DMS53 (cell line): ENCODE data around the gene RAPGEF3.
A peak's percentile ranks its signal among the peaks of the same experiment; 100 is the strongest.

ENCODE experiments used
- DNase-seq: peaks from one replicate; lab custom pipeline; 2025; lab: John Stamatoyannopoulos, UW

RAPGEF3 gene

GRCh38 chr12:47790676-47791350, 32.1 kb upstream of the RAPGEF3 start:
- no peak for DNase-seq

DNA sequence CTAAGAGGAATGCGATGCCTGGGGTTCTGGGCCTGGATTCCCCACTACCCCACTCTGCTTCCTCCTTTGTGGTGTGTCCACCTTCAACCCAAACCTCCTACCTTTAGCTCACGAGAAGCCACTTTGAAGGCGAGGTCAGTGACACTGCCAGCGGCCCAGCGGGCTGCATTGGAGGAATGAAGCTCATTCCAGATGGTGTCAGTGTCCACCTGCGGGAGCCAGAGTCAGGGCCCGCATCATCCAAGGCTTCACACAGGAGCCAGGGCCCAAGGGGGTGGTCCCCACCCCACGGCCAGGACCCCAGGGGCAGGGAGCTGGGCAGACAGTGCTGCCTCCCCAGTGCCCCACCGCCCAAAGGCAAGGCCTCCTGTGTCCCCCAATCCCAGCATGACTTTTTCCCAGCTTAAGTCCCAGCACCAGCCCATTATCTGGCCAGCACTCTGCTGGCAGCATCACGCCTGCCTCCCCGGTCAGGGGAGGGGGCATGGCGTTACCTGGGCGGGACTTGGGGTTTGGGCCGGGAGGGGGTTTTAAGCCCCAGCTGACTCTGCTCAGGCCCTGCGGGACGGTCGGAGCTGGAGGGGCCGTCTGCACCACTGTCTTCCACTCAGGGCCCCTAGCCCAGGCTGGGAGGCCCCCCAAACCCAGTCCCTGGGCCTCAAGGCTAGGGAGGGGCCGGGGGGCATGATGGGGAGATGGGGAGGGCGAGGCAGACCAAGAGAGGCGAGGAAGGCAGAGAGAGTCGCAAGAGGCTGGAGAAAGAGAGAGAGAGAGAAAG, 31.2 kb upstream of the RAPGEF3 start:
- no peak for DNase-seq

DNA sequence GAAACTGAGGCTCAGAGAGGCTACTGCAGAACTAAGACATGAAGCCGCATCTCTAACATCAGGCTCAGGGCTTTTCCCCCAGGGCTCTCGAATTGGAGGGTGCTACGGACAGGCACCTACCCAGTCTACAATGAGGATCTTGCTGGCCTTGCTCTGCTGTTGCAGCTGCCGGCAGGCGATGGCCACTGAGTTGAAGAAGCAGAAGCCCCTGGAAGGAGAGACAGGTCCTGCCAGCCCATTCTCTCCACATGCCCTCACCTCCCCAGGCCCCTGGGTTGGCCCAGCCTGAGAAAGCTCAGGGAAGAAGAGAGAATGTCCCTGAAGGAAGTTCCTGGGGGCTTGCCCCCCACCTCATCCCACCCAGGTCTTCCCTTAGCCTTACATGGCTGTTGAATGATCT, 30.5 kb upstream of the RAPGEF3 start:
- DNase-seq, result no peak

DNA sequence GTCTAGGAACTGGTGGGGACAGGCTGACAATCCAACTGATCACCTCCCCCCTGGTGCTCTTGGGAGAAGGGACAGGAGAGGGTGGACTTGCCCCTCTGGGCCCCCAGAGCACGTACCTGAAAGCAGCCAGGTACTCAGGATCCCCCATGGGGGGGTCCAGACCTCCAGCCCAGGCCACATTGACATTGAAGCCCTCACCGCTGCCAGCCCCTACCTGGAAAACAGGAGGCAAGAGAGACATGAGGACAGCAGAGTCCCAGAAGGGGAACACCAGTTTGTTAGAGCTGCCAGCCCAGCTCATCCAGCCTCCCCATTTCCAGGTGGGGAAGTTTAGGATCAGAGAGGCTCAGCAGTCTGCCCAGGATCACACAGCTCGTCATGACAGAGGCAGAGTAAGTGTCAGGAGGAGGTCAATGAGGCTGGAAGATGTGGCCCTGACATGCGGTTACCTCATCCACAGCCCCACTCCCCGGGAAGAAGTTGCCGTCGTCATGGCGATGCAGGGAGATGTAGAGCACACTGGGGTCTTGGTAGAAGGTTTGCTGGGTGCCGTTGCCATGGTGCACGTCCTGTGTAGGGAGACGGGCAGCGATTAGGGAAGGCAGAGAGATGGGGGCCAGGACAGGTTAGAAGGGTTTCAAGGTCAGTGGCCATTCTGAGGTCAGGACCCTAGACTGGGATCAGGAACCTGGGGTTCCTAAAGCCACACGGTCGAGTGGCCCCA, 29.1 kb upstream of the RAPGEF3 start:
- no peak for DNase-seq

DNA sequence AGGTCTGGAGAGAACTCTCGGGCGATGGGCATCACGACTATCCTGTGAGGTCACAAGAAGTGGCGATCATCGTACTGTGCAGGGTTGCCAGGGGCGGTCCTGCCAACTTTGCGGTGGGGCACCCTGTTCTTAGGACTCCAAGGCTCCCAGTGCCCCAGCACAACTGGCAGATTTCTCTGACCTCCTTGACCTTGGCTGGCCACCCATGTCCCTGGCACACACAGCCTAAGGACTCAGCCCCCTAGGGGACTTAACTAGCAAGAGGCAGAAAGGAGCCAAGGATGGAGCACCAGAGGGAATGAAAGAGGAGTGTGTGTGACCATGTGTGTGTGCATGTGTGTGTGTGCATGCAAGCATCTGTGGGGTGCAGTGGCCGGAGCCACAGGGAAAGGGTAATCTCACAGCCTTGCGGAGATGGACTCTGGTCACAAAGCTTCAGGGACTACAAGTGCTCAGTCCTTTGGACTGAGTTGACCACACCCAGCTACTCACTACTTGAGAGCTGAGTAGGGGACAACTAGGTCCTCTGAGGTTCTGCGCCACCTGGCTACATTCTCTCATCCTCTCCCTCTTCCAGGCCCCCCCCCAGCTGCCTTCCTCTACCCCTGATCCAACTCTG, 28.1 kb upstream of the RAPGEF3 start:
- no peak for DNase-seq

GRCh38 chr12:47785887-47786661, 27.4 kb upstream of the RAPGEF3 start:
- DNase-seq, result no peak

DNA sequence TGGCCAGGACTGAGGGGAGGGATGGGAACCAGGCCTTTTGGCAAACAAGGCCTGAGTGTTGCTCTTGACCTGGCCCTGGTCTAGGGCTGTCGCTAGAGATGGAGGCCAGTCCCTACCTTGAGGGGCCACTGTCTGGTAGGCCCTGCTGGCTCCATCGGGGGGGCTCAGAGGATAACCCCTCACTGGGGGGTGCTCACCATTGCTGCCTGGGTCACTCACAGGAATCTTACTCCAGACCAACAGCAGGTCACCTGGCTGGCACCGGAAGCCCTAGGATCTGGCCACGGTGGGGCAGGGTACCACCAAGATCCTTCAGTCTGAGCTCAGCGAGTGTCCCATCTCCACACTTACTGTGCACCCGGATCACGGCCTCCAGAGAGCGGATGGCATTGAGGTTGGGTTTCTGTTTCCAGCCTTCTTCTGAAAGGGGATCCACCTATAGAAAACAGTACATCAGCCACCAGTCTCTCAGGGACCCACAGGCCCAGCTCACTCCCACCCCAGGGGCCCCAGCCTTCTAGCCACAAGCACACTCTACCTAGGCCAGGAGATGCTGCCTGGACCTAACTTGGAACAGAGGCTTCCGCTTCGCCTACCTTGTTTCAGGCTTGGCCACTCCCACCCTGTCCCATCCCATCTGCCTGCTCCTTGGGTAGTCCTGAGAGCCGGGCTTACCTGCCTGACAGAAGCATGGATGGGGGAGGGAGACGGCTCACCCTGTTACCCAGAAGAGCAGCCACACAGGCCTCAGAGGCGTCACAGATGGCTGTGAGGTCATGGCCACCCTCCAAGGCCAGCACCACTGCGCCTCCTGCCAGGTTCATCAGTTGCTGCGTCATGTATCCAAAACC, 26.6 kb upstream of the RAPGEF3 start:
- no peak for DNase-seq

DNA sequence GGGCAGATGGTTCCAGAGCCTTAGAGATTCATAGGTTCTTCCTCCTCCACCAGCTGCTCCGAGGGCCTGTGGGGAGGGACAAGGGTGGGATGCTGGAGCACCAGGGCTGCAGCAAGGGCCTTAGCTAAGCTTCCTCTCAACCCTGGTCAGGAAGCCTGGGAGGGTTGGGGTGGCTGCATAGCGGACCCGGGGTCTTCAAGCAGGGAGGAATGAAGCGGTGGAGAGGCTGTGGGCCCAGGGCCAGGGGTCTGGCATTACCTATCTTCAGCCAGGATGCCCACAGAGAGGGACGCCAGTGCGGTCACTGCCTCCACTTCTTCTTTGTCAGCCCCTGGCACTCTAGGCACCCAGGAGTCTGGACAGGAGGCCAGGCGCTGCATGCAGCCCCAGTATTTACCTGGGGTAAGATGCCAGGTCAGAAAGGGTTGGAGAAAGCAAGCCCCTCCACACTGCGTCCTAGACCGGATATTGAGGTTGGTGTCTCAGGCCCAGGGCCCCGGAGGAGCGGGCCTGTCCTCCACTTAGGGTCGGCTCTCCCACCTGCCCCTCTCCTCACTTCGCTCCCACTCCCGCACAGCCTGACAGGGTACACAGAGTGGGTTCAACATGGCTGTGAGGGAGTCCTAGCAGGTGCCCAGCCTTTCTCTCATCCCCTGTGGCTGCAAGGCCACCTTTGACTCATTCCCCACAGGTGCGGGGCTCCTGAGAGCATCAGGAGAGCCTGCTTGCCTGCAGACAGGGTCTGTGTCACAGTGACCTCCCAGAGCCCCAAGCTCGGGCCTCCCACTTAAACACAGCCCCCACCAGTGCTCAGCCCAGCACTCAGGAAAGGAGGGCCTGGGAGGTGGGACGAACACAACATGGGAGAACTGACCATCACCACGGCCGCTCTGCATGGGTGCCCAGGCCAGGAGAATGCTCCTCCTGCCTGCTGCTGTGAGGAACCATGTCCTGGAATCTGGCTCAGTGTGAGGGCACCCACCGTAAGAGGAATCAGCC, 25.4 kb upstream of the RAPGEF3 start:
- no peak for DNase-seq

DNA sequence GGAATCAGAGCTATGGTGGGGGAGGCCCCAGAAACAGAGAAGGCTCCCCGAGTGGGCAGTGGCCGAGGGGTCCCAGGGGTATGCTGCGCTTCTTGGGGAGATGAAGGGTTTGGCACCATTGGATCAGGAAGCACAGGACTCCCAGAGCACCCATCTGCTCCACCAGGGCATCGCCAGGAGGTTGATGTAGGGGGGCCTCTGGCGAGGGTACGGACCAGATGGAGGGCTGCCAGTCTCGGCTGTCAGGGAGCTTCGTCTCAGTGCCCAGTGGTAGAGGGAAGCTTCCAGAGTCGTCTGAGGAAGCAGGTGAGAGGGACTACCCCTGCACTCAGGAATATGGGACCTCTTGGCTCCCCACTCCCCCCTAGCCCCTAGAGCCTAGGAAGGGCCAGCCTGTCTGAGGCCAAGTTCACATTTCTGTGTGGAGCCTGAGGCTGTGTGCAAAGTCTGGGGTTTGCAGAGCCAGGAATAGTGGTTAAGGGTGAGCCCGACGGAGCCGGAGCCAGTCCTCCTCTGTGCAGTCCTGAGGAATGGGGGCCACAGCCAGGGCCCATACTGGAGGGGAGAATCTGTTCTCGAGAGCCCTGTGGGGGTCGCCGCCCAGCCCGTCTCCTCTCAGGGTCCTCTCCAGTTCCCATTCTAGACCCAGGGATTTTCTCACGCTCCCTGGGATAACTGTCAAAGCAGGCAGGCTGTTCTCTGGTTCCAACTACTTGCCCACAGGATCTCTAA, 24.5 kb upstream of the RAPGEF3 start:
- DNase-seq, result no peak

DNA sequence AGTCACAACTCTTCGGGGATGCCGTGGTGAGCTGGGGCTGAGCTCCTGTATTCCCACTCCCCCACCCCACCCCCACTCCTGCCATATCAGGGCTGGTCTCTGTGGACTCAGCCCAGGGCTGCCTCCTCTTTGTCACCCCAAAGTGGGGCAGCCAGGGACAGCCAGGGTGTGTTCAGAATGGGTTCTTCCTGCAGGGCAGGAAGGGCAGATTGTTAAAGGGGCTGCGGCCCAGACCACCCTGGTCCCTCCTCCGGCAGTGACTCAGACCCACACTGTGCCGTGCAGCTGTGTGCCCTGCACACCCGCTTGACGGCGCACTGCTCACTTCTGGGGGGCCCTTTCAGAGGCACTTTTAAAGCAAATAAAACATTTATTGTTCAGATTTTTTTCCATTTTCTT, 23.7 kb upstream of the RAPGEF3 start:
- DNase-seq, result no peak

DNA sequence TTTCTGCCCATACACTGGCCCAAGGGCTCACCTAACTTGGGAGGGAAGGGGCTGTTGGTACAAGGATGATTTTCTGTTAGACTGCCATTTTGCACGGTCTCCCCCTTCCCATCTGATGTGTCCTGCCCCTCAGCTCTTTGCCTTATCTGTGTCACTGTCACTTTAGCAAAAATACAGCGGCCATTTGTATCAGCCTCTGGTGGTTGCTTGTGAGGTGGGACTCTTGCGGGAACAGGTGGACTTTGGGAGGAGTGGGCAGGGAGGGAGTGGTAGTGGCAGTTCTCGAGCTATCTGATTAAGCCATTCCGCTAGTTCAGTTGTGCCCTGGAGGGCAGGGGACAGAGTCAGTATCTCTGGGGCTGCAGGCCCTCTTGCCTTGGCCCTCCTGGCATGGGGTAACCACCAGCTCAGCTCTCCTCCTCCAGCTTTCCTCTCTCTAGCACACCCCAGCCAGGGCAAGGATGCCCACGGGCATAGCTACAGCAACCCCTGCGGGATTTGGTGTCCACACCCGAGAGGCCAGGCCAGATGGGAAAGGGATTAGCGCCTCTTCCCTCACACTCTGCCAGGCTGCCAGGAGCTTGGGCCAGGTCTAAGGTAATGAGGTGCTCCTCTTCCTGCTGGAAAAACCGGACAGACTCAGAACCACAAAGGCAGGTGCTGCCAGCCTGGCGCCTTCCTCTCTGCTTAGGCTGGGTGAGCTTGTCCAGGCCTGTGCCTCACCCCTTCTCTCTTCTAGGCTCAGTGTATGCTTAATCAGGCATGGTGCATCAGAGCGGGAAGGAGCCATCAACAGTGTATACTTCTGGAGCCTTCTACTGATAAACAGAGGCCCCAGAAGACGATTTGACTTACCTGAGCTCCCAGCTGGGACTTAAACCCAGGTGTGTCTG, 23.0 kb upstream of the RAPGEF3 start:
- peak; percentile 80 for DNase-seq

- DNase-seq, result no peak
These were observed 21.3 kb upstream of the RAPGEF3 start for GRCh38 chr12:47779943-47780504.

DNA sequence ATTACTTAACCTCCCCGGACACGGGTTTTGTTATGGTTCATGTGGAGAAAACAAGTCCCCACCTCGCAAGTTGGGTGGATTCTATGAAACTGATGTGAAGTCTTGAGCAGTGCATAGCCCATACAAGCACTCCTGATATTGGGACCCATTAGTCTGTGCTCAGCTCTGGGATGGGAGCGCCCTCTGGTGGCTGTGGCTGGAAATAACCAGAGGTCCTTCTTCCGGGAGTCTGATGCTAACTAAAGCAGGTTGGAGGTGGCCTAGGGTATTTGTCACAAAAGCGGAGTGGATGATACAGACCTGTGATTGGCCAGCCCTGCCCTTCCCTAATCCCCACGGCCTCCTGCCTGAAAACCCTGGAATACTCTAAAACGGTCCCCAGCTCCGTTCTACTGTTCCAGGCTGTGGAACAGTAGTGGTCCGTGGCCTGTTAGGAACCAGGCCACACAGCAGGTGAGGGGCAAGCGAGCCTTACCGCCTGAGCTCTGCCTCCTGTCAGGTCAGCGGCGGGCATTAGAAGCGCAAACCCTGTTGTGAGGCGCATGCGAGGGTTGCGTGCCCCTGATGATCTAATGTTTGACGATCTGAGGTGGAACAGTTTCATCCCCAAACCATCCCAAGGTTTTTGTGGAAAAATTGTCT, 20.7 kb upstream of the RAPGEF3 start:
- peak; percentile 96 for DNase-seq

- no peak for DNase-seq
These were observed 20.2 kb upstream of the RAPGEF3 start for GRCh38 chr12:47778881-47779280.

DNA sequence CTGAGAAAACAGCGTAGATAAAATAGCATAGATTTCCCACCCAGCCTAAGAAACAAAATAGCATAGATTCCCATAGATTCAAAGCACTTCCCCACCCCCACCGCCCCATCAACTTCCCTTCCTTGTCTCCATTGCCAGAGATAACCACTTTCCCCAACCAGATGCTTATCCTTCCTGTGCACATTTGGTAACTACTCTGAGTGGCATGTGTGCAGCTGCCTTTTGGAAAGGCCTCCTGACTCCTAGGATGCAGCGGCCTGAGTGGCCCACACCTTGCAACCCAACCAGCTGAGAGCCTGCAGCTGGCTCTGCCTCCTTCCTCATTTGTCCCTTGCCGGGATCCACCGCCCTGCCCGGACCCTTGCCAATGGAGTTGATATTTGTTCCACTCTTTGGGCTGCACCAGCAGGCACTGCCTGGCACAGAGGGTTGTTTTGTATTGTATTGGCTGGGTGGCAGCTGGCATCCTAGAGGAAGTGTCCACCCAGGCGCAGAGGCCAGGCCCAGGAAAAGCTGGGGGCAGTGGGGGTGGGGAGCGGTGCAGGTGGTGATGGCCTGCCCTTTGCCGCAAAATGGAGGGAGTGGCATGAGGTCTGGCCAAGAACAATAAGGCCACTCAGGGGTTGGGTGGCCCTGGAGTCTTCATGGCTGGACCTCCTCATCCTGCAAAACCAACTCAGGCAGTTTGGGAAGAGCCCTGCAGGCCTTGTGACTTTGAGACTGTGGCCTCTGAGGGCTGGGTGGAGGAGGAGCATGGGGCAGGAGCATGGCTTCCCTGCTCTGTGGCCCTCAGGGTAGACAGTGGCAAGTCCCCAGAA, 19.3 kb upstream of the RAPGEF3 start:
- peak; percentile 45 for DNase-seq

GRCh38 chr12:47777151-47777550, 18.5 kb upstream of the RAPGEF3 start:
- DNase-seq, result no peak
